Measurements from ENCODE around the gene DNAJC18.

- TF ChIP-seq CTCF (conservative IDR thresholded peaks at IDR 0.05; ENCODE audit: low read depth, low read length): no peak
- no peak for TF ChIP-seq POLR2A (IDR thresholded peaks at IDR 0.05; ENCODE audit: low read depth, low read length)
- TF ChIP-seq BHLHE40 (IDR thresholded peaks at IDR 0.05; ENCODE audit: low read depth, low read length): no peak
- no peak for TF ChIP-seq MAZ (IDR thresholded peaks at IDR 0.05; ENCODE audit: borderline replicate concordance, low read depth, low read length)
- TF ChIP-seq USF2 (IDR thresholded peaks at IDR 0.05; ENCODE audit: low read depth, low read length): no peak
- TF ChIP-seq SMC3 (IDR thresholded peaks at IDR 0.05; ENCODE audit: low read depth, low read length): no peak
- TF ChIP-seq CHD1 (IDR thresholded peaks at IDR 0.05; ENCODE audit: low read depth, low read length): no peak
- no peak for TF ChIP-seq MXI1 (IDR thresholded peaks at IDR 0.05; ENCODE audit: borderline replicate concordance, low read depth, low read length)
- no peak for TF ChIP-seq CEBPB (IDR thresholded peaks at IDR 0.05; ENCODE audit: low read depth, low read length)
- no peak for TF ChIP-seq FOS (IDR thresholded peaks at IDR 0.05; ENCODE audit: low read depth, low read length)
- TF ChIP-seq RAD21 (IDR thresholded peaks at IDR 0.05; ENCODE audit: low read length): no peak
- TF ChIP-seq NFE2L2 (IDR thresholded peaks at IDR 0.05; ENCODE audit: low read depth, low read length): no peak
Measured at GRCh38 chr5:139391570-139392323, 47.6 kb downstream of the DNAJC18 start.
